Activated CD8-positive, alpha-beta T cell treated with anti-CD3 and anti-CD28 coated beads for 36 hours (primary cell): ENCODE results near the gene KIT. TPM values are rescaled to one million over a fixed set of nuclear protein-coding genes. Genes with fewer than 3 reads are reported as not detected.

ENCODE experiments used
- ATAC-seq: fragments of 200-7000 bp; cut with Tn5 transposase; one replicate; pipeline ENCODE4 v1.10.0; 2021; ENCODE audit warnings: mild to moderate bottlenecking, moderate library complexity
- CTCF ChIA-PET: fragments of 350-600 bp; sonication (Branson Sonifier 250); formaldehyde crosslinking; loops from one replicate; lab custom pipeline; 2021; ENCODE audit warnings: antibody characterized with exemption; lab: Charles Lee
- POLR2A ChIA-PET: fragments of 350-600 bp; sonication (Branson Sonifier 250); formaldehyde crosslinking; loops from one replicate; lab custom pipeline; 2021; ENCODE audit warnings: antibody characterized with exemption; lab: Charles Lee
- DNase-seq: peaks from one replicate; pipeline ENCODE4 v3.0.0-alpha.2; 2020
- H3K27ac Mint-ChIP-seq: one replicate; pipeline ENCODE4 v1.8.0; 2021; ENCODE audit warnings: mild to moderate bottlenecking, mixed read lengths
- H3K27me3 Mint-ChIP-seq: one replicate; pipeline ENCODE4 v1.8.0; 2021; ENCODE audit warnings: mixed read lengths
- H3K36me3 Mint-ChIP-seq: one replicate; pipeline ENCODE4 v1.8.0; 2021; ENCODE audit warnings: low read depth, mixed read lengths
- H3K4me1 Mint-ChIP-seq: one replicate; pipeline ENCODE4 v1.8.0; 2021; ENCODE audit warnings: low read depth, mixed read lengths
- H3K4me3 Mint-ChIP-seq: one replicate; pipeline ENCODE4 v1.8.0; 2021; ENCODE audit warnings: mild to moderate bottlenecking, moderate library complexity, mixed read lengths
- H3K9me3 Mint-ChIP-seq: one replicate; pipeline ENCODE4 v1.8.0; 2021; ENCODE audit warnings: mixed read lengths
- CTCF ChIP-seq: fragments of 200-600 bp; IDR thresholded peaks from one replicate; pipeline ENCODE4 v1.8.0; 2022; ENCODE audit warnings: antibody characterized with exemption, mild to moderate bottlenecking
- intact Hi-C: fragments of 100-400 bp; cut with micrococcal nuclease; formaldehyde crosslinking; loops from one replicate; pipeline ENCODE4 v1.10.0; 2022
- total RNA-seq, 2 experiments: library from RNA; stranded (reverse); gene quantifications; one replicate each; pipeline ENCODE4 v1.2.3, GENCODE V29; 2021

The KIT gene
- total RNA-seq, 2 experiments from 2014 or later: 0.27 to 0.58 TPM

- no peak for DNase-seq
- no peak overlapping the region for H3K27ac Mint-ChIP-seq
- CTCF ChIA-PET: no interaction called here
- intact Hi-C loops: no loop called here
- no peak for TF ChIP-seq CTCF
- POLR2A ChIA-PET: interaction anchor here (0.6 kb wide), 1 partner anchor 263 kb away, joined by 3 read pairs; no protein-coding TSS in a partner anchor
- H3K4me3 Mint-ChIP-seq: no peak overlapping the region
- no peaks in the 10 kb centered on the region for H3K27me3 Mint-ChIP-seq
- H3K9me3 Mint-ChIP-seq: no peaks in the 10 kb centered on the region
- ATAC-seq: no peak
- no peaks in the 10 kb centered on the region for H3K4me1 Mint-ChIP-seq
- no peaks in the 10 kb centered on the region for H3K36me3 Mint-ChIP-seq
These were observed 58.8 kb downstream of the KIT start for GRCh38 chr4:54716478-54717065.

- ChIA-PET CTCF (no interaction called here), POLR2A (no interaction called here)
- TF ChIP-seq CTCF: no peak
- no peak for DNase-seq
- Mint-ChIP-seq H3K4me3 (no peak overlapping the region), H3K36me3 (no peaks in the 10 kb centered on the region), H3K27ac (no peak overlapping the region), H3K4me1 (no peaks in the 10 kb centered on the region), H3K27me3 (no peaks in the 10 kb centered on the region), H3K9me3 (no peaks in the 10 kb centered on the region)
- ATAC-seq: no peak
- intact Hi-C loops: no loop called here
These were observed 59.9 kb downstream of the KIT start for GRCh38 chr4:54717694-54718093.

GRCh38 chr4:54719378-54719777 lies 61.6 kb downstream of the KIT start:
- no peak for DNase-seq
- ATAC-seq: no peak
- H3K27ac Mint-ChIP-seq: no peak overlapping the region
- CTCF ChIA-PET: no interaction called here
- intact Hi-C loops: no loop called here
- no peaks in the 10 kb centered on the region for H3K36me3 Mint-ChIP-seq
- POLR2A ChIA-PET: no interaction called here
- H3K27me3 Mint-ChIP-seq: no peaks in the 10 kb centered on the region
- no peak overlapping the region for H3K4me3 Mint-ChIP-seq
- no peaks in the 10 kb centered on the region for H3K4me1 Mint-ChIP-seq
- TF ChIP-seq CTCF: no peak
- no peaks in the 10 kb centered on the region for H3K9me3 Mint-ChIP-seq

GRCh38 chr4:54723220-54723619 lies 65.5 kb downstream of the KIT start:
- Mint-ChIP-seq H3K9me3 (no peaks in the 10 kb centered on the region), H3K36me3 (no peaks in the 10 kb centered on the region)

DNA sequence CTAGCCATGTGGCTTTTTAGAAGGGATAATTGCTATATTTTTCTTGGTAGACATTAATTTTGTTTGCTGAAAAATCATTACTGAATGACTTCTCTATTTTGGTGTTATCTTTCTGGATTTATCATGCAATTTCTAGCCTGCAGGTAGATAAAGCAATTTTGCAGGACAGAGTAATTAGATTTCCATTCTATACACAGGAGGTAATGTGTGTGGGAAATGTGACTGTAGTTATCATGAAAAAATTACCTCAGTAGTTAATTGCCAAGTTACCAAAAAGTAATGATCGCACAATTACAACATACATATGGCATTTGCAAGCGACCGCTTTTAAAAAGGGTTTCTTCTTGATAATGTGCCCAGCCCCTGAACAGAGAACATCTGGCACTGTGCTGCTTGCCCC lies 66.1 kb downstream of the KIT start:
- intact Hi-C loops: no loop called here
- TF ChIP-seq CTCF: no peak
- Mint-ChIP-seq H3K4me3 (no peak overlapping the region), H3K27ac (no peak overlapping the region), H3K9me3 (no peaks in the 10 kb centered on the region), H3K36me3 (no peaks in the 10 kb centered on the region), H3K4me1 (no peaks in the 10 kb centered on the region), H3K27me3 (no peaks in the 10 kb centered on the region)
- ATAC-seq (no peak), DNase-seq (no peak)
- POLR2A ChIA-PET: no interaction called here
- CTCF ChIA-PET: no interaction called here

More at GRCh38 chr4:54723220-54723619, 65.5 kb downstream of the KIT start:
- intact Hi-C loops: no loop called here
- no peak for TF ChIP-seq CTCF
- H3K4me3 Mint-ChIP-seq: no peak overlapping the region
- no peaks in the 10 kb centered on the region for H3K27me3 Mint-ChIP-seq
- DNase-seq (no peak), ATAC-seq (no peak)
- H3K27ac Mint-ChIP-seq: no peak overlapping the region
- CTCF ChIA-PET: no interaction called here
- POLR2A ChIA-PET: no interaction called here
- H3K4me1 Mint-ChIP-seq: no peaks in the 10 kb centered on the region
